Neural progenitor cell (in vitro differentiated cells): ENCODE results near the gene PPFIA3. TPM values are rescaled to one million over a fixed set of nuclear protein-coding genes. Genes with fewer than 3 reads are reported as not detected.
A peak's percentile ranks its signal among the peaks of the same experiment; 100 is the strongest.

Source experiments
- DNase-seq: peaks from one replicate; pipeline ENCODE4 v3.0.0-alpha.2; 2016; ENCODE audit warnings: low spot score
- H2AFZ ChIP-seq: fragments of 200-600 bp; sonication (generic); replicated peaks from 2 replicates; pipeline ENCODE4 v1.6.1; 2016; ENCODE audit warnings: antibody characterized with exemption
- H3F3A ChIP-seq: fragments of 200-600 bp; sonication (generic); 2 replicates; pipeline ENCODE4 v1.6.1; 2016; ENCODE audit warnings: antibody characterized with exemption, low read depth
- H3K27ac ChIP-seq: fragments of 200-600 bp; sonication (generic); 2 replicates; pipeline ENCODE4 v1.5.1; 2016; ENCODE audit warnings: mild to moderate bottlenecking
- H3K27me3 ChIP-seq: fragments of 200-600 bp; sonication (generic); 2 replicates; pipeline ENCODE4 v1.6.1; 2016; ENCODE audit warnings: mild to moderate bottlenecking, moderate library complexity
- H3K36me3 ChIP-seq: fragments of 200-600 bp; sonication (generic); 2 replicates; pipeline ENCODE4 v1.5.1; 2016
- H3K4me1 ChIP-seq: fragments of 200-600 bp; sonication (generic); 2 replicates; pipeline ENCODE4 v1.6.1; 2016; ENCODE audit warnings: mixed run types
- H3K4me2 ChIP-seq: fragments of 200-600 bp; sonication (generic); 2 replicates; pipeline ENCODE4 v1.6.1; 2016
- H3K4me3 ChIP-seq: fragments of 200-600 bp; sonication (generic); 2 replicates; pipeline ENCODE4 v1.5.1; 2016
- H3K79me2 ChIP-seq: fragments of 200-600 bp; sonication (generic); 2 replicates; pipeline ENCODE4 v1.6.1; 2016; ENCODE audit warnings: low read depth
- H3K9ac ChIP-seq: fragments of 200-600 bp; sonication (generic); 2 replicates; pipeline ENCODE4 v1.6.1; 2016
- H3K9me3 ChIP-seq: fragments of 200-600 bp; sonication (generic); 2 replicates; pipeline ENCODE4 v1.5.1; 2016; ENCODE audit warnings: low read depth
- H4K20me1 ChIP-seq: fragments of 200-600 bp; sonication (generic); 2 replicates; pipeline ENCODE4 v1.6.1; 2016; ENCODE audit warnings: low read depth
- H3K27ac Mint-ChIP-seq: 3 replicates; pipeline ENCODE4 v1.8.0; 2021; ENCODE audit warnings: mixed read lengths
- H3K27me3 Mint-ChIP-seq: 2 replicates; pipeline ENCODE4 v1.8.0; 2022; ENCODE audit warnings: low read depth, mild to moderate bottlenecking, inconsistent platforms, moderate library complexity, mixed read lengths; ENCODE audit not compliant: insufficient read depth
- H3K36me3 Mint-ChIP-seq: 3 replicates; pipeline ENCODE4 v1.8.0; 2021; ENCODE audit warnings: mixed read lengths
- H3K4me1 Mint-ChIP-seq: 3 replicates; pipeline ENCODE4 v1.8.0; 2021; ENCODE audit warnings: mixed read lengths
- H3K4me3 Mint-ChIP-seq: 3 replicates; pipeline ENCODE4 v1.8.0; 2021; ENCODE audit warnings: mild to moderate bottlenecking, moderate library complexity, mixed read lengths
- H3K9me3 Mint-ChIP-seq: 3 replicates; pipeline ENCODE4 v1.8.0; 2020; ENCODE audit warnings: mixed read lengths
- CTCF ChIP-seq: fragments of 200-600 bp; sonication (generic); IDR thresholded peaks from 2 replicates; pipeline ENCODE4 v1.5.1; 2017; ENCODE audit warnings: antibody characterized with exemption, mild to moderate bottlenecking
- EZH2 ChIP-seq: fragments of 200-600 bp; sonication (generic); IDR thresholded peaks from 2 replicates; pipeline ENCODE4 v1.6.1; 2017; ENCODE audit warnings: antibody characterized with exemption, mild to moderate bottlenecking, moderate library complexity
- EZH2phosphoT487 ChIP-seq: fragments of 200-600 bp; sonication (generic); IDR thresholded peaks from 2 replicates; pipeline ENCODE4 v1.6.1; 2017; ENCODE audit warnings: antibody characterized with exemption
- total RNA-seq: library from RNA; depleted of rRNA; stranded (reverse); fragments of >200 nt; gene quantifications from 2 replicates; pipeline ENCODE4 v1.2.3, GENCODE V29; 2015; ENCODE audit warnings: low replicate concordance

PPFIA3 gene
- total RNA-seq, 1 donor from 2014 or later = 1.8 TPM

DNA sequence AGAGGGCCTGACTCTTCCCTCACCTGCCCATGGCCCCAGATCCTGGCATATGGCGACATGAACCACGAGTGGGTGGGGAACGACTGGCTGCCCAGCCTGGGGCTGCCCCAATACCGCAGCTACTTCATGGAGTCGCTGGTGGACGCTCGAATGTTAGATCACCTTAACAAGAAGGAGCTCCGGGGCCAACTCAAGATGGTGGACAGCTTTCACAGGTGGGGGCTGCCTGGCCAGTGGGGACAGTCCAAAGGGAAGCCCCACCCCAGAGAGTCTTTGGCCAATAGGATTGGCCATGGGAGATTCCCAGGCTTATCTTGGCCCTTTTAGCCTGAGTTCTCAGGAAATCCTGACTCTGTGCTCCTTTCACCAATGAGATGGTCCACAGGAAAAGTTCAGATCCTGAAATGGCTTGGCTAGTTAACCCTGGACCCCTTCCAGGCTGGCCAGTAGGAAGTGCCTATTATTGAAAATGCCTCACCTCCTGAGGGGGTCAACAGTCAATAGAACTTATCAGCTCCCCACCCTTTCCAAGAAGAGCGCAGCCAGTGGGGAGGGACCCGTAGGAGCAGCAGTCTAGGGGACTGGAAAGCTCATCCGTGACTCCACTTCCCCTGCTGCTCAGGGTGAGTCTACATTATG lies 28.8 kb downstream of the PPFIA3 start:
- H3K4me3 Mint-ChIP-seq = peak overlapping the region; percentile 96
- TF ChIP-seq CTCF (no peak), EZH2phosphoT487 (no peak), EZH2 (no peak)
- peaks cover 37% of the 10 kb centered on the region for H3K4me1 Mint-ChIP-seq
- H3K27me3 Mint-ChIP-seq = no peaks in the 10 kb centered on the region
- no peak overlapping the region for H3K9ac ChIP-seq
- H3K27ac Mint-ChIP-seq = no peak overlapping the region
- H3K9me3 Mint-ChIP-seq = no peaks in the 10 kb centered on the region
- H3F3A ChIP-seq = peaks cover 62% of the 10 kb centered on the region
- no peaks in the 10 kb centered on the region for H3K79me2 ChIP-seq
- H3K4me3 ChIP-seq = peak overlapping the region; percentile 67
- H2AFZ ChIP-seq = peak overlapping the region; percentile 68
- peak overlapping the region; percentile 89 for H3K4me2 ChIP-seq
- H3K27me3 ChIP-seq = peaks cover 26% of the 10 kb centered on the region
- H3K4me1 ChIP-seq = peaks cover 16% of the 10 kb centered on the region
- H3K9me3 ChIP-seq = no peaks in the 10 kb centered on the region
- no peak overlapping the region for H3K27ac ChIP-seq
- no peak for DNase-seq
- H4K20me1 ChIP-seq = peaks cover 6% of the 10 kb centered on the region
- H3K36me3 Mint-ChIP-seq = no peaks in the 10 kb centered on the region
- H3K36me3 ChIP-seq = no peaks in the 10 kb centered on the region

DNA sequence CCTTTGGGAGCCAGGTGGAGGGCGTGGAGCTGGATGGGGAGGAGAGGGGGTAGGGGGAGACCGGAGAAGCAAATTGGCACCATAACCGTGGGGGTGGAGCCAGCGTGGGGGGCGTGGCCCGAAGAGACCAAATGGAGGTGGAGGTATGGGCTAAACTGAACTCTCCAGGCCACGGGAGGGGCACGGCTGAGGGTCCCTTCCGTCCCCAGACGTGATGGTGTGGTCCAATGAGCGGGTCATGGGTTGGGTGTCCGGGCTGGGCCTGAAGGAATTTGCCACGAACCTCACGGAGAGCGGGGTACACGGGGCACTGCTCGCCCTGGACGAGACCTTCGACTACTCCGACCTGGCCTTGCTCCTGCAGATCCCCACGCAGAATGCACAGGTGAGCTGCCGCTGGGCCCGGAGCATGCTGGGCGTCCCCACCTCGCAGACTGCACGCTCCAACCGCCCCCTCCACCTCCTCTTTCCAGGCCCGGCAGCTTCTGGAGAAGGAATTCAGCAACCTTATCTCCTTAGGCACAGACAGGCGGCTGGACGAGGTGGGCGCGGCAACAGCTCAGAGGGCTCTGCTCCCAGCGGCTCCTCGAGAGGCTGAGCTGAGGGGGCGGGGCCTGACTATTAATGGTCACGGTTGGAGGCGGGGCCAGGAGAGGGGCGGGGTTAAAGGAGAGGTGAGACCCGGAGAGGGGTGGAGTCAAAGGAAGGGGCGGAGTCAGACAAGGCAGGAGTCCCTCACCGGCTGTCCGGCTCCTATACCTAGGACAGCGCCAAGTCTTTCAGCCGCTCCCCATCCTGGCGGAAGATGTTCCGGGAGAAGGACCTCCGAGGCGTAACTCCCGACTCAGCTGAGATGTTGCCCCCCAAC lies 29.7 kb downstream of the PPFIA3 start:
- Histone ChIP-seq H3K79me2 (no peaks in the 10 kb centered on the region), H3K9me3 (no peaks in the 10 kb centered on the region), H2AFZ (peak overlapping the region; percentile 68), H3F3A (peaks cover 62% of the 10 kb centered on the region), H3K9ac (no peak overlapping the region), H3K4me2 (peak overlapping the region; percentile 92), H3K4me1 (peaks cover 16% of the 10 kb centered on the region), H3K27ac (no peak overlapping the region), H3K36me3 (no peaks in the 10 kb centered on the region), H3K27me3 (peaks cover 34% of the 10 kb centered on the region), H3K4me3 (peak overlapping the region; percentile 67), H4K20me1 (peaks cover 6% of the 10 kb centered on the region)
- Mint-ChIP-seq H3K36me3 (peaks cover 1% of the 10 kb centered on the region), H3K27ac (no peak overlapping the region), H3K27me3 (peaks cover 3% of the 10 kb centered on the region), H3K4me3 (peak overlapping the region; percentile 96), H3K4me1 (peaks cover 36% of the 10 kb centered on the region), H3K9me3 (no peaks in the 10 kb centered on the region)
- DNase-seq = peak; percentile 100
- no peak for TF ChIP-seq EZH2phosphoT487
- TF ChIP-seq EZH2 = no peak
- TF ChIP-seq CTCF = no peak

DNA sequence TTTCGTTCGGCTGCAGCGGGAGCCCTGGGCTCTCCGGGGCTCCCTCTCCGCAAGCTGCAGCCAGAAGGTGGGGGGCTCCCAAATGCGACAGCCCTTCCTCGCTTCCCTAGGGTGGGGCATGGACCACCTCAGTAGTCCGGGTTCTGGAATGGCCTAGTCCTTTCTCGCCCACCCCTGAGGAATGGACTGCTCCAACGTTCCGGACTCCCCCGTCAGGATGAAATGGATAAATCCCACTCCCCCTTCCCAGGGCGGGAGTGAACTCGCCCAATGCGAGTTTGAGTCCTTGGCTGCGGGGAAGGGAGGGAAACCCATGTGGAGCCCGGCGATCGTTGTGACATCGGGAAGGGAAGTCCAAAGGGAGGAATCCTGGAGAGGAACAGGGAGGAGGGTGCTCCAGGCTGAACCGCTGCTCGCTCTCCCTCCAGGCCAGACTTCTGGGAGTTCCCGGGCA lies 30.3 kb downstream of the PPFIA3 start:
- Histone ChIP-seq H3K27ac (no peak overlapping the region), H4K20me1 (peaks cover 6% of the 10 kb centered on the region), H3K27me3 (peaks cover 37% of the 10 kb centered on the region), H3K9ac (no peak overlapping the region), H3F3A (peaks cover 62% of the 10 kb centered on the region), H3K4me1 (peaks cover 16% of the 10 kb centered on the region), H3K9me3 (no peaks in the 10 kb centered on the region), H3K4me2 (peak overlapping the region; percentile 92), H3K79me2 (no peaks in the 10 kb centered on the region), H3K4me3 (peak overlapping the region; percentile 67), H2AFZ (peak overlapping the region; percentile 93), H3K36me3 (no peaks in the 10 kb centered on the region)
- Mint-ChIP-seq H3K9me3 (no peaks in the 10 kb centered on the region), H3K36me3 (peaks cover 4% of the 10 kb centered on the region), H3K27ac (peak overlapping the region; percentile 97), H3K27me3 (peaks cover 8% of the 10 kb centered on the region), H3K4me3 (peak overlapping the region; percentile 96), H3K4me1 (peaks cover 36% of the 10 kb centered on the region)
- TF ChIP-seq CTCF = no peak
- TF ChIP-seq EZH2 = no peak
- TF ChIP-seq EZH2phosphoT487 = no peak
- peak; percentile 92 for DNase-seq
